Activated CD8-positive, alpha-beta memory T cell treated with anti-CD3 and anti-CD28 coated beads, Interleukin-2, amount 50 U/mL, for 1 hour (primary cell): ENCODE data around the gene CDH4.

Experiments
- DNase-seq: peaks from one replicate; pipeline ENCODE4 v3.0.0-alpha.2; 2020; ENCODE audit errors: extremely low read depth

CDH4 gene

GRCh38 chr20:61765081-61765870 is 513.2 kb downstream of the CDH4 start:
- DNase-seq: no peak

- DNase-seq: no peak
Measured at GRCh38 chr20:61765871-61766654, 514.0 kb downstream of the CDH4 start.

DNA sequence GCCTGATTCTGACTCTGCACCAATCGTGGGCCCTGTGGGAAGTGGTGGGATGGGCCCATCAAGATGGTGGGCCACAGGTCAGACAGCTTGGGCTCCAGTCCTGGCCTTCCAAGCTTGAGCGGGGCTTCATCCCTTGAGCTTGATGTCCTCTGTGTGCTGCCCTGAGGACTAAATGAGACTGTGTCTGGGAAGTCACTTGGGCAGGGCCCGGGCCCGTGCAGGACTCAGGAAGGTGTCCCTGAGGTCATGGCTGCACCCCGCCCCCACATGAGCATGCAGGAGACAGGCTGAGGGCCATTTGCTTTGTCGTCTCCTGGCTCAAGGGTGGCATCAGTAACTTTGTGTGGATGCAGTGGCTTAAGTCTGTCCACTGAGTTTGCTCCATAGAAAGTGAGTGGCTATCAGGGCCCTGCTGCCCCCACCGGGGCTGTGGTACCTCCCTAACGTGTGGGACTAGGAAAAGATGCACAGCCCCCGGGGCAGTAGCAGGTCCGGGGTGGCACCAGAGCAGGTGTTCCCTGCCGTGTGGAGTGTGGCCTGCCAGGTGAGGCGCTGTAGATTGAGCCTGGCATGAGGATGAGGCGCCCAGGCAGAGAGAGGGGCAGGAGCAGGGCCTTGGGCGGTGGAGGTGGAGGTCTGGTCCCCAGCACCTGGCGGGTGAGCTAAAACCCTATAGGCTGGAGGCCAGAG is 515.0 kb downstream of the CDH4 start:
- no peak for DNase-seq

- DNase-seq: no peak
Measured at GRCh38 chr20:61767761-61768494, 515.9 kb downstream of the CDH4 start.

GRCh38 chr20:61768571-61769285 is 516.7 kb downstream of the CDH4 start:
- no peak for DNase-seq

DNA sequence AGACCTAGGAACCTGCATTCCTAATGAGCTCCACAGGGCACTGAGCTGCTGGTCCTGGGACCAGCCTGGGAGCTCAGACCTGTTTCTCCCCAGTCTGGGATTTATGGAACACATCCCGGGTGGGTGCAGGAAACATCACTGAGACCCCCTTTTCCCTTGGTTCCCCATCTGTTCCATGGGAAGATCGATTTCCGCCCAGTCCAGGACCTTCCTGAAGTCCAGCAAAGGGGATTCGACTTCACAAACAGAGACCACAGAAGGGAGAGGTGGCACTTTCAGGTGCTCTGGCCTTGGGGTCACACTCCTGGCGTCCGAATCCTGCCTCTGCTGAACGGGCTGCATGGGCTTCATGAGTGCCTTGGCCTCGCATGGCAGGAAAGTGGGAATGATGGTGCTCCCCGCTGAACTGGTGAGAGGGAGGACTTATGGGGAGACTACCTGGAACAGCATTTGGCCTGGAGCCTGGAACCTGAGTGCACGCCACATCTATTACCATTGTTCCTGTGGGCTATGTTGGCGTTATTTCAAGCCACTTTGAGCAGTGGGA is 517.3 kb downstream of the CDH4 start:
- no peak for DNase-seq

GRCh38 chr20:61770113-61770585 is 518.1 kb downstream of the CDH4 start:
- DNase-seq: no peak

DNA sequence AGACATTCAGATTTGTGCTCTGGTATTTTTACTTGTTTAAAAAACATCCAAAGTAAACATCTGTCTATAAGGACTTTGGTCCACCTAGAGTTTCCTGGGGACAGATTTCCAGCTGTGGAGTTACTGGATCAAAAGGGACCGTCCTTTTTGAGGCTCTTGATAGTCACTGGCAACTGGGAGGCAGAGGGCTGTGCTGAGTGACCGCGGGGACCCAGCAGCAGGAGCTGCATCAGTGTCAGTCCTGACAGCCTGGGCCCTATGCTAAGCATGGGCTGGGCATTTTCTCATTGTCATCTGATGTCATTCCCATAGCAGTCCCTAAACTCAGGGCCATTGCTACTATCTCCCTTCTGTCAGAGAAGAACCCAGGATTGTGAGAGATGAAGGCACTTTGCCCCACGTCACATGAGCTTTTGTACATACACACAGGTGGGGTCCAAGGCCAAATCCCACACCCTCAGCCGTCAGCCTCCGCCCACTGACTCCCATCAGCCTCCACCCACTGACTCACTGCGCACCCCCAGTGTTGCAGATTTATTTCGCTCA is 519.8 kb downstream of the CDH4 start:
- DNase-seq: no peak

- DNase-seq: no peak
Measured at GRCh38 chr20:61772828-61773631, 521.0 kb downstream of the CDH4 start.

GRCh38 chr20:61773926-61774587 is 522.0 kb downstream of the CDH4 start:
- no peak for DNase-seq

DNA sequence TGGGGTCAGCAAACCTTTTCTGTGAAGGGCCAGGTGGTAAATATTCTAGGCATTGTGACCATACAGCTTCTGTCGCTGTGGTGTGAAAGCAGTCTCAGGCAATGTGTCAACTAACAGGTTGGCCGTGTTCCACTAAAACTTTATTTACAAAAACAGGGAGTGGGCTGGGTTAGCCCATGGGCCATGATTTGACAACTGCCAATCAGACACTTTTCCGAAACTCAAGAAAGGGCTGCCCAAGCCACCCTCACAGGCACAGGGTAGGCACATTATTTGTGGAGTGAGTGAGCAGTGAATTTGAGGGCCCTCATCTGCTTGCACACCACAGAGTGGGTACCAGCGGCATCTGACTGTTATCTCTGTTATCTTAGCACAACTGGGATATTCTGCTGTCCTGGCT is 523.4 kb downstream of the CDH4 start:
- no peak for DNase-seq

GRCh38 chr20:61776491-61777075 is 524.5 kb downstream of the CDH4 start:
- no peak for DNase-seq

DNA sequence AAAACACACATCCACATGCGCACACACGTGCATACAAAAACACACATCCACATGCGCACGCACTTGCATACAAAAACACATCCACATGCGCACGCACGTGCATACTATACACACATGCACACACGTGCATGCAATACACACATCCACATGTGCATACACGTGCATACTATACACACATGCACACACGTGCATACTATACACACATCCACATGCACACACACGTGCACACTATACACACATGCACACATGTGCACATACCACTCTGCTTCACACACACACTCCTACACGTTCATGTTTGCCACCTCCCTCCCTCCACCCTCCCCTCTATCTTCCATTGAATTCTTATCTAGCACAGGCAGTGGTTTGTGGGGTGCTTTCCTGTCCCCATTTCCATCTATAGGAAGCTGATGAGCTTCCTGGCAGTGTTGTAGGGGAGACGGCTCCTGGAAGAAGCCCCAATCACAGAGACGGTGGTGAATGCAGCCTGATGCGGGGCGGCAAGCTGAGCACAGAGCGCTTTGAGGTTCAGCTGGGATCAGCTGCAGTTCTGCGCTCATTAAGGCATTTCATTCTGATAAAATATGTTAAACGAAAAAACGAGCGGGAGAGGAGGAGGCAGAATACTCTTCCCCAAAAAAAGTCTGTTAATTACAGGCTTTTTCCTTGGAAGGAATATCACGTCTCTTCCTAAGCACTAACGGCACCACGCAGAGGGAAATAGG is 525.9 kb downstream of the CDH4 start:
- DNase-seq: no peak

DNA sequence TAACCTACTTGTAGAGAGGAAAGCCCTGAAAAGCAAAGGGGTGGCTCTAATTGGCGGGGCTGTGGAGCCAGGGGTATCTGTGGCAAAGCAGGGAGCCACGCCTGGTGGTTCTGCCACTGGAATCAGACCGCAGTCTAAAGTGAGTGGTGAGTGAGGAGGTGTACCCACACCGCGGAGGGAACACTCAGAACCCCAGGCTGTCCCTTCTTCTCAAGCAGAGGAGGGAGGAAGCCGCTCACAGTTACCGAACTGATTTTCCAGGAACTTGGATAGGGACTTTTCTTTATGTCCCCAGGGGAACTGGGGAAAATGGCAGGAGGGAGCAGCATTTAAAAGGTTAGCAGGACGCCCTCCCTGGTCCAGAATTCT is 526.4 kb downstream of the CDH4 start:
- no peak for DNase-seq

DNA sequence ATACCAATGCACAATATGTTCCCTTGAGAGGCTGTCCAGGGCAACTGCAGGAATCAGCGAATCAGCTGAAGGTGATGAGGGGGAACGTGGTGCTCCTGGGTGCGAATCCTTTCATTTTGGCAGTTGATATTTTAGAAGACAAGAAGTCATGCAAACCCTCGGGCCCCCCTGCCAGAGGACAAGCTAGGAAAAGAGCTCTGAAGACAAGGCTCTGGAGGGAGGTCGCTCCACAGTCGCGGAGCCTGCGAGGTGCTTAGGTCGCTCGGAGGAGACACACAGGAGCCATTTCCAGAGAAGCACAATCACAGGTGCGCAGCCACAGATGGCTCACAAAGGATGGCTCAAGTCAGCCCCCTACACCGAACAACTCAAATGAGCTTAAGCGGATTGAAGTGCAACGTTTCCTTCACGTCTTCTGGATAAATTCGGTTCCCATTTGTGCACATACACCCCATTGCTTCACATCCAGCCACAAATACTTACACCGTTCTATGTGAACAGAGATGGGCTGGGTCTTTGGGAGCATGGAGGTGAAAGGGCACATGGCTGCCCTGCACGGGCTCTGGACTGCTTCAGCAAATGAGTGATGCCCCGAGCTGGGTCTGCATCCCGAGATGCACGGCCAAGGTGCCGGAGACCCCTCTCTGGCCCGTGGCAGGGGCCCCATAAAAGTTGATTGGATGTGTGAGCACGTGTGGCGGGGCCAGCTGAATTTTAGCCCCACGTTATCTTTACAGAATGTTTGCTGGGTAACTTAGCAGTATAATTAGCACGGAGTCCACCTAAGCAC is 527.3 kb downstream of the CDH4 start:
- DNase-seq: no peak

DNA sequence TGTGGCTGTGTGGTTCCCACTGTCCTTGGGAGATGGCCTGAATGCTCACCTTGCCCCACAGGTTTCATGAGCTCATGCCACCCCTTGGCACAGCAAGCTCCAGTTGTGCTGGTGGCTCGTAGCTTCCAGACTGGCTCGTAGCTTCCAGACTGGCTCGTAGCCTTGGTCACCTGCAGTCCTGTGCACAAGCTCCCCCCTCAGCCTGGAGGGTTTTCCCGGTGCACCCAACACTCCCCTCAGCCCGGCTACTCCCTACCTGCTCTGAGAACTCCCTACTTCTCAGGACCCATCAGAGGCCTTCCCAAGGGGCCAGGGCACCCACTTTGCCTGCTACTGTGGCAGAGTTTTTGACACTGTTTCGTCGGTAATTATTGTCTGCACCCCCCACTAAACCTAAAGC is 528.0 kb downstream of the CDH4 start:
- DNase-seq: no peak
